ENCODE measurements around the gene AGBL4. TPM values are rescaled to one million over a fixed set of nuclear protein-coding genes. Genes with fewer than 3 reads are reported as not detected.
A peak's percentile ranks its signal among the peaks of the same experiment; 100 is the strongest.

The AGBL4 gene
- total and polyA plus RNA-seq, 5 experiments from 2014 or later, result 0.16 to 0.25 TPM; not detected in 3

DNA sequence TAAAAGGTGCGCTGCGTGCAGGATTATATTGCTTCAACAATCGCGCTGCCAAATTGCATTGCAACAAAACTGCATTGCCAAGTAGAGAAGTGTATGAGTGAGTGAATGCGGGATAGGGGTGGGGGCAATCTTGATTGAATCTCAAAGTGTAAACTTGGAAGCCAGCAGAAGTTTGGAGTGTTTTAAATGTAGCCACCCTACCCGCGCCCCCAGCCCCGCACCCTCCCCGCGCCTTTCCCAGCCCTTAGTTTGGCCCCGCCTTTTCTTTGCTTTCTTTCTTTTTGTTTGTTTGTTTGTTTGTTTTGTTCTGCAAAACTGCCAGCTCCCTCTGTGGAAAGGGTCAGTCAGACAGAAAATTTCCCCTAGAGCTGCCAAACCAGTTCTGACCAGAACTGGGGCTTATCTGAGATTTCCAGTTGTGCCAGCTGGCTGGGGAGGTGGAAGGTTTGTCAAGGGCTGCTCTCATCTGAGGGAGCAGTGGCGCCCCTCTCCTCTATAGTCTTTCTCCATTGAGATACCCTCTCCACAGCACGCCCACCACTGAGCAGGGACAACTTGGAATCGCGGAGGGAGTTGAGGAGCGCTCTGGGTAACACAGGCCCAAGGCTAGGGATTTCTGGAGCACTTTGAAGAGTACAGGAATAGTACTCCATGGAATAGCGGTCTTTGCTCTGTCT is 1246.4 kb downstream of the AGBL4 start:
- peak; percentile 1 to 5 for ATAC-seq
- Mint-ChIP-seq H3K4me1 (peaks cover 29 to 57% (median 50%) of the 10 kb centered on the region in 4 donors), H3K4me3 (peak overlapping the region; percentile 85 to 98 (median 93)), H3K27ac (peak overlapping the region; percentile 80 to 98 (median 92)), H3K27me3 (no peaks in the 10 kb centered on the region), H3K36me3 (peaks cover 0 to 11% (median 0%) of the 10 kb centered on the region in 3 donors), H3K9me3 (no peaks in the 10 kb centered on the region)
- POLR2A ChIA-PET, result no interaction called here
- no peak for DNase-seq

DNA sequence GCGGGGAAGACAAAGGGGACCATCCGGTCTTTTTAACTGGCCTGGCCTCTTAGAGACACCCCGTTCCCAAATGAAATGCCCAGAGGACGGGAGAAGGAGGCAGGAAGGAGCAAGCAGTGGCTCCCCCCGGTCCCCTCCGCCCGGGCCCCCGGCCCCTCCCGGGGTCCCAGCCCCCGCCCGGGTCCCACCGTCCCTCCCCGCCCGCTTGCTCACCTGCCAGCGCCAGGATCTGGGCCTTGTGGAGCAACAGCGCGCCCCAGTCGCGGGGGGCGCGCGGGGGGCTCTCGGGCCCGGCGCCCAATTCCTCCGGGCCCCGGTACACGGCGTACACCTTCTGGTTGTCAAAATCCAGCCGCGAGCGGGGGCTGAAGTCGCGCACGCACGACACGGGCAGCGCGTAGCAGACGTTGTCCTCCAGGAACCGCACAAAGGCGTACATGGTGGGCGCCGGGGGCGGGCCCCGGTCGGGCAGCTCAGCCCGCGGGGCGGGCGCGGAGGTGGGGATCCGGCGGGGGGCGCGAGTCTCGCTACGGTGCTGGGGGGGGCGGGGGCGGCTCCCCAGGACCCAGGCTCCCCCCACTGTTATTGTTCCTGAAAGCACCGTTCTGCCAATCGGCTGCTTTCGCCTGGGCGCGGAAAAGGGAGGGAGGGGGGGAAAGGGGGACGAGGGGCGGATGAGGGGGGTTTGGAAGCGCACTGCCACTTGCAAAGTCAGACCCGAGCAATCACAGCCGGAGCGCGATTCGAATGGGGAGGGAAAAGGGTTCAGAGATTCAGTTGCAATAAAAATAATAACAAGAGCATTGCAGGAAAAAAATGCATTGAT is 1247.1 kb downstream of the AGBL4 start, which contains the start of gene BEND5:
Gene BEND5 (minus strand): TSS at position 499 of the 826 bp plus-strand sequence. CDS start 60 bp downstream, at position 439.
- POLR2A ChIA-PET, result no interaction called here
- H3K4me1 Mint-ChIP-seq, result peaks cover 33 to 64% (median 57%) of the 10 kb centered on the region in 4 donors
- H3K27ac Mint-ChIP-seq, result peak within 1 kb of the TSS; percentile 94 to 98 (median 97)
- H3K27me3 Mint-ChIP-seq, result no peaks in the 10 kb centered on the region
- peaks cover 0 to 18% (median 0%) of the 10 kb centered on the region in 3 donors for H3K36me3 Mint-ChIP-seq
- ATAC-seq (peak; percentile 91 to 94), DNase-seq (peak; percentile 59 to 90 (median 79))
- peak within 1 kb of the TSS; percentile 85 to 100 (median 96) for H3K4me3 Mint-ChIP-seq
- H3K9me3 Mint-ChIP-seq, result no peaks in the 10 kb centered on the region

DNA sequence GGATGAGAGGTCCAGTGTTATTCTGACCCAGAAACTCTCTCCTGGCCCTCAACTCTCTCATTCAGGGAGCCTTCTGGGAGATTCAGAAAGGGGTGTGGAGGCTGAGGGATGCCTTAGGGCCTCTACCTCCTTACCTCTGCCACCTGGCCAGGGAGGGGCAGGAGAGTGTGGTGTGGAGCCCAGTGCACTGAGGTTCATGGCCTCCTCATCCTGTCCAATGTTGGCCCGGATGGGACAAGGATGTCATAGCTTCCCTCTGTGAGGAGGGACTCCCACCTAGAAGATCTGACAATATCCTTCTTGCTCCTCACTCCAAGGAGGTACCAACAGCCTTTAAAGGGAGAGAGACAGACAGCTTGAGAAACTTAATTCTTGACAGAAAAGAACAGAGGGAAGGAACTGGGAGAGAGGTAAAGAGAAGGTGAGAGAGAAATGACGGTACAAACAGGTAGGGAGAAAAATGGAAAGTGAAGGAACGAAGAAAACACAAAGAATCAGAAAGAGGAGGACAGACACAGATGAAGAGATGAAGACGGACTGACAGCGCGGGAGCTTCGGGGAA is 1247.8 kb downstream of the AGBL4 start:
- peaks cover 0 to 24% (median 0%) of the 10 kb centered on the region in 3 donors for H3K36me3 Mint-ChIP-seq
- H3K27me3 Mint-ChIP-seq, result no peaks in the 10 kb centered on the region
- POLR2A ChIA-PET, result no interaction called here
- peak overlapping the region; percentile 94 to 98 (median 97) for H3K27ac Mint-ChIP-seq
- ATAC-seq (no peak), DNase-seq (peak in 1 of 10 donors; percentile 9)
- H3K9me3 Mint-ChIP-seq, result no peaks in the 10 kb centered on the region
- H3K4me3 Mint-ChIP-seq, result peak overlapping the region; percentile 85 to 100 (median 95)
- peaks cover 34 to 71% (median 62%) of the 10 kb centered on the region in 4 donors for H3K4me1 Mint-ChIP-seq

DNA sequence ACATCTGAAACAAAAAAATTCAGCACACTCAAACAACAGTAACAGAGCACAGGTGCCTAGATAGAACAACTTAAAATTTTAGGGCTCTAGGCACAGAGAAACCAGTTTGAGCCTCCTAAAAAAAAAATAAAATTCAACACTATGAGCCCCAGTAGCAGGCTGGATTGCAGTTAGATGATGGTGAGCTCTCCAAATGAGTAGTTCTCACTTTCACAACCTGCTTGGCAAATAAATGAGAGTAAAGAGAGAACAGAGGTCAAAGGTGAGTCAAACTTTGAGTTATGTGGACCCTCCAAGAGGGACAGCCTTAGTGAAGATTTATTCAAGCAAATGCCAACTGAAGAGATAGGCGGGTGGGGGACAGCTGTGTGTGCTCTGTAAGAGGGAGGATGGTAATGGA is 1250.6 kb downstream of the AGBL4 start:
- POLR2A ChIA-PET, result no interaction called here
- Mint-ChIP-seq H3K9me3 (no peaks in the 10 kb centered on the region), H3K36me3 (peaks cover 0 to 27% (median 0%) of the 10 kb centered on the region in 3 donors), H3K4me1 (peaks cover 52 to 89% (median 85%) of the 10 kb centered on the region in 4 donors), H3K27ac (peak overlapping the region in 5 of 10 donors; percentile 2 to 98 (median 11)), H3K4me3 (peak overlapping the region in 1 of 10 donors; percentile 35), H3K27me3 (no peaks in the 10 kb centered on the region)
- ATAC-seq (no peak), DNase-seq (no peak)

DNA sequence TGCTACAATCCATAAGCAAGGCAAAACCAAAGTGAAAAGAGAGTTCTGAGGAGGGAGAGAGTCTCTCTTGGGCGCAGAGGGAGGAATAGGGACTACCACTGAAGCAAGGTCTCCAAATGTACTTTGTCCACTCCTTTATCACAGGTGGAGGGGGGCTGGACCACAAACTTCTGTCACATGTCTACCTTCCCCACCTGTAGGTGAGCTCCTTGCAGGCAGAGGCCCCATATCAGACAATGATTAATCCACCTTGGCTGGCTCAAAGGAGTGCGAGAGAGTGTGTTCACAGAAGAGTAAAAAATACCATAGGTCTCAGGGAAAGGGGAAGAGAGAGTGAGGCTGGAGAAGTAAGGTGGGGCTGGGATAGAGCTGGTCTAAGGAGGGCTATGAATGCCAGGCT is 1251.5 kb downstream of the AGBL4 start:
- POLR2A ChIA-PET, result no interaction called here
- peaks cover 52 to 90% (median 86%) of the 10 kb centered on the region in 4 donors for H3K4me1 Mint-ChIP-seq
- peaks cover 0 to 34% (median under 1%) of the 10 kb centered on the region in 3 donors for H3K36me3 Mint-ChIP-seq
- no peaks in the 10 kb centered on the region for H3K9me3 Mint-ChIP-seq
- H3K4me3 Mint-ChIP-seq, result no peak overlapping the region
- ATAC-seq (no peak), DNase-seq (no peak)
- peak overlapping the region in 6 of 10 donors; percentile 3 to 57 (median 26) for H3K27ac Mint-ChIP-seq
- no peaks in the 10 kb centered on the region for H3K27me3 Mint-ChIP-seq

DNA sequence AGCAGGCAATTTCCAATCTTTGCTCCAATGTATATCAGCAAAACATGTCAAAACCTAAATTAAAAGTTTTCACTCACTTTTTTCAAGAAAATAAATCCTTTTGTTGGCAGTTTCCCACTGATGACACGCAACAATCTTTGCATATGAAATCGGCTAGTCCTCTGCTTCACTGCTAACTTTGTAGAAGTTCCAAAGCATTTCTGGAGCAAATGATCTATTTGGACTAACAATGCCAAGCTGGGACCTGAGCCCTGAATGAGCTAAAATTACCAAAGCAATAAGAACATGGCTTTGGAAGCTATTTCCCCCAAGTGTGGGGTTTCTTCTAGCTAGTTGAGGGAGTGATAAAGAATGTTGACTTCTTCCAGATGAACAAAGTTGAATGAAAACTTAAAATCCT is 1252.2 kb downstream of the AGBL4 start:
- H3K9me3 Mint-ChIP-seq, result no peaks in the 10 kb centered on the region
- POLR2A ChIA-PET, result no interaction called here
- no peaks in the 10 kb centered on the region for H3K27me3 Mint-ChIP-seq
- H3K4me1 Mint-ChIP-seq, result peaks cover 58 to 93% (median 88%) of the 10 kb centered on the region in 4 donors
- peaks cover 0 to 40% (median 4%) of the 10 kb centered on the region in 3 donors for H3K36me3 Mint-ChIP-seq
- peak overlapping the region in 1 of 10 donors; percentile 54 for H3K27ac Mint-ChIP-seq
- H3K4me3 Mint-ChIP-seq, result no peak overlapping the region
- ATAC-seq (no peak), DNase-seq (no peak)

DNA sequence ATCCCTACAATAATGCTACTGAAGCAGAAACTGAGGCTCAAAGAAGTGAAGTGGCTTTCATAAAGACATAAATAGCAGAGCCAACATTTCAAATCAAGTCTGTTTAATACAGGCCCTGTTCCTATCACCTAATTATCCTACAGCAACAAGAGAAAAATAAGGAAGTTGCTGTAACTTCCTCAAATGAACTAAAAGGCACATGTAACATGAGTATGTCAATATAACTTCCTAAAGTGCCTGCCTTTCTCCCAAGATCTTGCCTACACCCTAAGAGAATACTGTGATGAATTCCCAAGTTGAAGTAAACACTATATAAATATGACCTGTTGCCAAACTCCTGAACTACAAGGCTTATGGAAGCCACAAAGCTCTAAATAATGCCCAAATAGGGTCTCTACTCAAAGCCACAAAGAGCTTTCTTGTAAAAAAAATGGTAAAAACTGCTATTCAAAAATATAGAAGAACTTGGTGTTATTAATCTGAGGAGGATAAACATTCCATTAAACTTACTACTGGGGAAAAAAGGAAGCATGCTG is 1255.7 kb downstream of the AGBL4 start:
- Mint-ChIP-seq H3K4me1 (peaks cover 42 to 85% (median 78%) of the 10 kb centered on the region in 4 donors), H3K27ac (peak overlapping the region in 3 of 10 donors; percentile 17 to 37 (median 34)), H3K36me3 (peaks cover 4 to 57% (median 16%) of the 10 kb centered on the region in 3 donors), H3K27me3 (no peaks in the 10 kb centered on the region), H3K9me3 (no peaks in the 10 kb centered on the region), H3K4me3 (no peak overlapping the region)
- ATAC-seq (no peak), DNase-seq (no peak)
- POLR2A ChIA-PET, result interaction anchor here (1.3 kb wide), 1 partner anchor 7 kb away, joined by 3 read pairs; no protein-coding TSS in a partner anchor

DNA sequence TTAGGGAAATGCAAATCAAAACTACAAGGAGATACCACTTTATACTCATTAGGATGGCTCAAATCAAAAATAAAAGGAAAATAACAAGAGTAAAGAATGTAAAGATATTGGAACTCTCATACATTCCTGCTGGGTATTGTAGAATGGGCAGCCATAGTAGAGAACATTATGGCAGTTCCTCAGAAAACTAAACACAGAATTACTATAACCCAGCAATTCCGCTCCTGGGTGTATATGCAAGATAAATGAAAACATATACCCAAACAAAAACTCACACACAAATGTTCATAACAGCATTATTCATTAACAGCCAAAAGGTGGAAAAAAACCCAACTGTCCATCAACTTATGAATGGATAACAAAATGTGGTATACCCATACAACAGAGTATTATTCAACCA is 1258.4 kb downstream of the AGBL4 start:
- peaks cover 4 to 53% (median 19%) of the 10 kb centered on the region in 3 donors for H3K36me3 Mint-ChIP-seq
- ATAC-seq (no peak), DNase-seq (no peak)
- H3K4me3 Mint-ChIP-seq, result no peak overlapping the region
- peaks cover 28 to 70% (median 56%) of the 10 kb centered on the region in 4 donors for H3K4me1 Mint-ChIP-seq
- POLR2A ChIA-PET, result no interaction called here
- H3K27ac Mint-ChIP-seq, result no peak overlapping the region
- H3K27me3 Mint-ChIP-seq, result no peaks in the 10 kb centered on the region
- H3K9me3 Mint-ChIP-seq, result no peaks in the 10 kb centered on the region

DNA sequence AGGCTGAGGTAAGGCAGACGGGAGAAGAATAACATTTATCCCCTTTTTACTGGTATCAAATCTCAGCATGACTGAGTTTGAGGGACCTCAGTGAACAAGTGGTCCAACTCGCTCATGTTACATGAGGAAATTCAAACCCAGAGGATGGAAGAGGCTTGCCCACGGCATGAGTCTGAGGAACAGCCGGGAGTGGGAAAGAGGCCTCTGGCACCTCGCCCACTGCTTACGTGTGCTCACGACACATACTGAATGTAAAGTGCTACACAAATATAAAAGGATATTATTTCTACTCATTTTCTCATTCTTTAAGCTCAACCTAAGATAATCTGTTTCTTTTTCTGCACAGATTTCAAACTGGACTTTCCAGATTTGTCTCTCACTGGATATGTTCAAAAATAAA is 1261.8 kb downstream of the AGBL4 start:
- H3K4me3 Mint-ChIP-seq, result no peak overlapping the region
- POLR2A ChIA-PET, result no interaction called here
- no peak for DNase-seq
- H3K4me1 Mint-ChIP-seq, result peaks cover 17 to 49% (median 34%) of the 10 kb centered on the region in 4 donors
- H3K9me3 Mint-ChIP-seq, result no peaks in the 10 kb centered on the region
- no peak overlapping the region for H3K27ac Mint-ChIP-seq
- H3K36me3 Mint-ChIP-seq, result peaks cover 9 to 75% (median 35%) of the 10 kb centered on the region in 3 donors
- no peak for ATAC-seq
- no peaks in the 10 kb centered on the region for H3K27me3 Mint-ChIP-seq

DNA sequence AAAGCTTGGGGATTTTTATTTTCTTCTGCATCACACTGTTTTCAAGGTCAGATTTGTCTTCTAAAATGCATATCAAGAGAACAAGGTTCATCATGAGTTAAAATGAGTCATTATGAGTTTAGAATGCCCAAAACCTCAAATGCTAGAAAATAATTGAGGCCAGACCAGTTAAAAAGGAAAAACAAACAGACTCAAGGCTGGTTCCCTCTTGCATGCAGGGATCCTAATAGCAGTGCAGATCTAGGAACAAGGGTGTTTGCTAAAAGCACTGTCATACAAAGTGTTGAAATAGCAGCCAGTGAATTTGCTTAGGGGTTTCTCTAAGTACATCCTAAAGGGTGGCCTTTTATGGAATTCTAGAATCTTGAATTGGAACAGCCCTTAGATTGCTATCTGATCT is 1262.3 kb downstream of the AGBL4 start:
- DNase-seq (no peak), ATAC-seq (no peak)
- no peak overlapping the region for H3K4me3 Mint-ChIP-seq
- H3K9me3 Mint-ChIP-seq, result no peaks in the 10 kb centered on the region
- POLR2A ChIA-PET, result no interaction called here
- peaks cover 13 to 48% (median 31%) of the 10 kb centered on the region in 4 donors for H3K4me1 Mint-ChIP-seq
- peaks cover 9 to 76% (median 34%) of the 10 kb centered on the region in 3 donors for H3K36me3 Mint-ChIP-seq
- H3K27me3 Mint-ChIP-seq, result no peaks in the 10 kb centered on the region
- no peak overlapping the region for H3K27ac Mint-ChIP-seq

DNA sequence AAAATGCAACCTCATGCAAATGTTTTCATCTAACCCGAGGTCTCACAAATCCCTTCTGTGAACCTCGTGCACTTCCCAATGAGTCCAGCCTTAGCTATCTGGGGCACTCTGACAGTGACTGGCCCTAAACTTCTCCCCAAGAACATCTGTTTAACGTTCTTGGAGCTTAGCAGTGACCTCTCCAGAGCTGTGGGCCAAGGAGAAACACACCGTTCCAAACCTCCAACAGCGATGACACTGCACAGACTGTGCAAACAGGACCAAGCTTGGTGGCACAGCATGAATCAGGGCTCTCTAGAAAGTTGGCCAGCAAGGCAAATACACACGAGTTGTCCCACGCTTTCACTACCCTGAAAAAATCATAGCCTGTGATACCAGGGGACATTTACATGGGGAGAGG is 1262.9 kb downstream of the AGBL4 start:
- H3K27me3 Mint-ChIP-seq, result no peaks in the 10 kb centered on the region
- no peak overlapping the region for H3K27ac Mint-ChIP-seq
- ATAC-seq (no peak), DNase-seq (no peak)
- no peak overlapping the region for H3K4me3 Mint-ChIP-seq
- no peaks in the 10 kb centered on the region for H3K9me3 Mint-ChIP-seq
- H3K36me3 Mint-ChIP-seq, result peaks cover 9 to 81% (median 29%) of the 10 kb centered on the region in 3 donors
- POLR2A ChIA-PET, result no interaction called here
- peaks cover 14 to 46% (median 30%) of the 10 kb centered on the region in 4 donors for H3K4me1 Mint-ChIP-seq

DNA sequence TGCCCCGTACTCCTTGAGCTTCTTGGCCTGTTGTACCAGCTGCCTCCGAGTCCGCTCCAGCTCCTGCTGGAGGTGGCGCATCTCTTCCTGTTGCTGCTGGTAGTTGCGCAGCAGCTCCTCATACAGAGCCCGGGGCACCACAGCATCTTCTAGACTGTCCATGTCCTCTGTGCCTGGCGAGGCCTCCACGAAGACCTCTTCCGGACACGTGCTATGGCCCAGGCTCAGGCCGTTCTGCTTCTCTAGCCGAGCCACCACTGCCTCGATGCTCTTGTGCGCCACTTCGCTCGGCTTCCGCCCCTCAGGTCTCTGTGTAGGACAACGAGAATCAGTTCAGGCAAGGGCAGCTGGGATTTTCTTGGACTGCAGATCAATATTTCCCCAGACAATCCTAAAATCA is 1264.8 kb downstream of the AGBL4 start:
- ATAC-seq, result no peak
- Mint-ChIP-seq H3K27ac (no peak overlapping the region), H3K9me3 (no peaks in the 10 kb centered on the region), H3K36me3 (peaks cover 9 to 87% (median 31%) of the 10 kb centered on the region in 3 donors), H3K27me3 (no peaks in the 10 kb centered on the region), H3K4me3 (no peak overlapping the region), H3K4me1 (peaks cover 15 to 37% (median 25%) of the 10 kb centered on the region in 4 donors)
- POLR2A ChIA-PET, result no interaction called here
- DNase-seq, result no peak
